Measurements from ENCODE around the gene HPGD. TPM values are rescaled to one million over a fixed set of nuclear protein-coding genes. Genes with fewer than 3 reads are reported as not detected.

HPGD gene
- total and polyA plus RNA-seq, 12 donors: 3.6 to 443 (median 18.4) TPM

GRCh38 chr4:174545268-174545667, 23.0 kb upstream of the HPGD start:
- Histone ChIP-seq H3K4me1 (replicated peaks in 1 of 2) (no peaks in the 10 kb centered on the region), H3K4me3 (no peak overlapping the region), H3K36me3 (replicated peaks in 1 of 2) (no peaks in the 10 kb centered on the region), H3K27ac (no peak overlapping the region), H3K27me3 (no peaks in the 10 kb centered on the region), H3K9me3 (replicated peaks in 1 of 3) (no peaks in the 10 kb centered on the region)
- TF ChIP-seq POLR2A (IDR thresholded peaks at IDR 0.05): no peak
- no peak for TF ChIP-seq CTCF (IDR thresholded peaks at IDR 0.05)
- DNase-seq: no peak
- intact Hi-C loops (cut with DNase I): no loop called here

- no peak for DNase-seq
- no peaks in the 10 kb centered on the region for H3K4me1 ChIP-seq (replicated peaks in 1 of 2)
- H3K36me3 ChIP-seq (replicated peaks in 1 of 2): no peaks in the 10 kb centered on the region
- H3K27ac ChIP-seq: no peak overlapping the region
- intact Hi-C loops (cut with DNase I): no loop called here
- TF ChIP-seq CTCF (IDR thresholded peaks at IDR 0.05) (no peak), POLR2A (IDR thresholded peaks at IDR 0.05) (no peak)
- WGBS, 4 donors: 70 to 80% (median 77%) methylated on average over 4 of the region's 4 CpGs
- no peaks in the 10 kb centered on the region for H3K9me3 ChIP-seq (replicated peaks in 1 of 3)
- no peaks in the 10 kb centered on the region for H3K27me3 ChIP-seq
- H3K4me3 ChIP-seq: no peak overlapping the region
Observed at GRCh38 chr4:174544496-174544895, 22.2 kb upstream of the HPGD start.

- WGBS, 4 donors: 86 to 93% (median 90%) methylated on average over 8 to 10 of the region's 10 CpGs
- intact Hi-C loops (cut with DNase I): no loop called here
- DNase-seq: no peak
- TF ChIP-seq POLR2A (IDR thresholded peaks at IDR 0.05): no peak
- no peak for TF ChIP-seq CTCF (IDR thresholded peaks at IDR 0.05)
- H3K27ac ChIP-seq: no peak overlapping the region
- no peaks in the 10 kb centered on the region for H3K36me3 ChIP-seq (replicated peaks in 1 of 2)
- no peak overlapping the region for H3K4me3 ChIP-seq
- H3K27me3 ChIP-seq: no peaks in the 10 kb centered on the region
- no peaks in the 10 kb centered on the region for H3K9me3 ChIP-seq (replicated peaks in 1 of 3)
- no peaks in the 10 kb centered on the region for H3K4me1 ChIP-seq (replicated peaks in 1 of 2)
Observed at GRCh38 chr4:174540175-174540574, 17.9 kb upstream of the HPGD start.

GRCh38 chr4:174539571-174539970, 17.3 kb upstream of the HPGD start:
- no peak for DNase-seq
- no peak for TF ChIP-seq POLR2A (IDR thresholded peaks at IDR 0.05)
- no peak for TF ChIP-seq CTCF (IDR thresholded peaks at IDR 0.05)
- 41 to 90% (median 84%) methylated on average over 3 of the region's 3 CpGs for WGBS, 4 donors
- H3K4me3 ChIP-seq: no peak overlapping the region
- H3K27ac ChIP-seq: no peak overlapping the region
- H3K9me3 ChIP-seq (replicated peaks in 1 of 3): no peaks in the 10 kb centered on the region
- intact Hi-C loops (cut with DNase I): no loop called here
- H3K4me1 ChIP-seq (replicated peaks in 1 of 2): no peaks in the 10 kb centered on the region
- H3K27me3 ChIP-seq: no peaks in the 10 kb centered on the region
- H3K36me3 ChIP-seq (replicated peaks in 1 of 2): no peaks in the 10 kb centered on the region
